NCI-H748 (cell line): ENCODE results near the gene PRAMEF15.
"Not testable (repeated sequence)": the region's sequence is repeated elsewhere in the genome, so short reads cannot be mapped to it uniquely, and the experiment has no call there.

Experiments used
- DNase-seq: peaks from one replicate; lab custom pipeline; 2025; ENCODE audit not compliant: unreplicated experiment; lab: John Stamatoyannopoulos, UW

The PRAMEF15 gene

GRCh38 chr1:13315281-13315680 is at the start of gene PRAMEF15:
Gene PRAMEF15 (plus strand): TSS chr1:13315581. CDS start chr1:13318408, 2,827 bp downstream.
- DNase-seq: not testable (repeated sequence)

GRCh38 chr1:13277016-13277415 is 38.4 kb upstream of the PRAMEF15 start:
- DNase-seq: not testable (repeated sequence)

- DNase-seq: not testable (repeated sequence)
Observed at GRCh38 chr1:13279617-13280016, 35.8 kb upstream of the PRAMEF15 start.

GRCh38 chr1:13285037-13285436 is 30.3 kb upstream of the PRAMEF15 start, which contains the start of gene PRAMEF8:
Gene PRAMEF8 (minus strand): TSS chr1:13285137. CDS start chr1:13284091, 1,046 bp downstream.
- DNase-seq: not testable (repeated sequence)

- not testable (repeated sequence) for DNase-seq
Observed at GRCh38 chr1:13289030-13289429, 26.4 kb upstream of the PRAMEF15 start.

GRCh38 chr1:13297216-13297931 is 18.0 kb upstream of the PRAMEF15 start:
- not testable (repeated sequence) for DNase-seq

- DNase-seq: not testable (repeated sequence)
Observed at GRCh38 chr1:13298699-13299098, 16.7 kb upstream of the PRAMEF15 start.

- DNase-seq: not testable (repeated sequence)
Observed at GRCh38 chr1:13302197-13302596, 13.2 kb upstream of the PRAMEF15 start.

GRCh38 chr1:13303239-13303638 is 12.1 kb upstream of the PRAMEF15 start, which contains the start of gene PRAMEF33:
Gene PRAMEF33 (plus strand): TSS chr1:13303539. CDS start chr1:13305955, 2,416 bp downstream.
- DNase-seq: not testable (repeated sequence)

- DNase-seq: not testable (repeated sequence)
Observed at GRCh38 chr1:13342496-13342895, 27.1 kb downstream of the PRAMEF15 start.

GRCh38 chr1:13347034-13347433 is 31.7 kb downstream of the PRAMEF15 start, which contains the start of gene PRAMEF14:
Gene PRAMEF14 (minus strand): TSS chr1:13347134. CDS start chr1:13345314, 1,820 bp downstream.
- DNase-seq: not testable (repeated sequence)

- DNase-seq: not testable (repeated sequence)
Observed at GRCh38 chr1:13353476-13353875, 38.1 kb downstream of the PRAMEF15 start.

- not testable (repeated sequence) for DNase-seq
Observed at GRCh38 chr1:13354475-13354874, 39.1 kb downstream of the PRAMEF15 start.

- peak; percentile 48 for DNase-seq
Observed at GRCh38 chr1:13356774-13357173, 41.4 kb downstream of the PRAMEF15 start.

- not testable (repeated sequence) for DNase-seq
Observed at GRCh38 chr1:13362364-13362763, 47.0 kb downstream of the PRAMEF15 start.

GRCh38 chr1:13364928-13365327 is 49.5 kb downstream of the PRAMEF15 start:
- not testable (repeated sequence) for DNase-seq

GRCh38 chr1:13366536-13366935 is 51.2 kb downstream of the PRAMEF15 start:
- DNase-seq: not testable (repeated sequence)

GRCh38 chr1:13368544-13368943 is 53.2 kb downstream of the PRAMEF15 start:
- not testable (repeated sequence) for DNase-seq
